Lower lobe of right lung (tissue), 2 donors: ENCODE results near the gene BARD1. TPM values are rescaled to one million over a fixed set of nuclear protein-coding genes. Genes with fewer than 3 reads are reported as not detected.

Experiments
- ATAC-seq, 2 donors: fragments of 200-7000 bp; cut with Tn5 transposase; one replicate each; pipeline ENCODE4 v1.9.1; 2020 to 2022; ENCODE audit warnings: mild to moderate bottlenecking in 2 of 2, moderate library complexity in 2 of 2
- DNase-seq: peaks from one replicate; pipeline ENCODE4 v3.0.0-alpha.2; 2020
- H3K27ac ChIP-seq: fragments of 200-600 bp; one replicate; pipeline ENCODE4 v1.8.0; 2022
- H3K27me3 ChIP-seq: fragments of 200-600 bp; one replicate; pipeline ENCODE4 v1.8.0; 2022; ENCODE audit warnings: low read depth
- H3K36me3 ChIP-seq: fragments of 200-600 bp; one replicate; pipeline ENCODE4 v1.8.0; 2022; ENCODE audit warnings: mild to moderate bottlenecking
- H3K4me1 ChIP-seq: fragments of 200-600 bp; one replicate; pipeline ENCODE4 v1.8.0; 2022
- H3K4me3 ChIP-seq: fragments of 200-600 bp; one replicate; pipeline ENCODE4 v1.8.0; 2022; ENCODE audit warnings: mild to moderate bottlenecking
- H3K9me3 ChIP-seq: fragments of 200-600 bp; one replicate; pipeline ENCODE4 v1.8.0; 2022
- intact Hi-C: fragments of 100-400 bp; cut with DNase I; formaldehyde crosslinking; loops from one replicate; pipeline ENCODE4 v1.11.0; 2022
- total RNA-seq: library from RNA; stranded (reverse); fragmentation: NEBNext Ultra II Directional; extraction: Animal tissue kit (Norgen Biotek cat#: 25700); gene quantifications from one replicate; pipeline ENCODE4 v1.2.1, GENCODE V29; 2021
- TF ChIP-seq, protein P1 (sequence below): fragments of 200-600 bp; IDR thresholded peaks from one replicate; pipeline ENCODE4 v1.8.0; 2022; ENCODE audit warnings: antibody characterized with exemption, mild to moderate bottlenecking
- donor health status: DM: no; HTN: yes; CAD: no; lungs with severe emphysema.

Gene BARD1
- total RNA-seq, 1 donor from 2014 or later, result 18.5 TPM

DNA sequence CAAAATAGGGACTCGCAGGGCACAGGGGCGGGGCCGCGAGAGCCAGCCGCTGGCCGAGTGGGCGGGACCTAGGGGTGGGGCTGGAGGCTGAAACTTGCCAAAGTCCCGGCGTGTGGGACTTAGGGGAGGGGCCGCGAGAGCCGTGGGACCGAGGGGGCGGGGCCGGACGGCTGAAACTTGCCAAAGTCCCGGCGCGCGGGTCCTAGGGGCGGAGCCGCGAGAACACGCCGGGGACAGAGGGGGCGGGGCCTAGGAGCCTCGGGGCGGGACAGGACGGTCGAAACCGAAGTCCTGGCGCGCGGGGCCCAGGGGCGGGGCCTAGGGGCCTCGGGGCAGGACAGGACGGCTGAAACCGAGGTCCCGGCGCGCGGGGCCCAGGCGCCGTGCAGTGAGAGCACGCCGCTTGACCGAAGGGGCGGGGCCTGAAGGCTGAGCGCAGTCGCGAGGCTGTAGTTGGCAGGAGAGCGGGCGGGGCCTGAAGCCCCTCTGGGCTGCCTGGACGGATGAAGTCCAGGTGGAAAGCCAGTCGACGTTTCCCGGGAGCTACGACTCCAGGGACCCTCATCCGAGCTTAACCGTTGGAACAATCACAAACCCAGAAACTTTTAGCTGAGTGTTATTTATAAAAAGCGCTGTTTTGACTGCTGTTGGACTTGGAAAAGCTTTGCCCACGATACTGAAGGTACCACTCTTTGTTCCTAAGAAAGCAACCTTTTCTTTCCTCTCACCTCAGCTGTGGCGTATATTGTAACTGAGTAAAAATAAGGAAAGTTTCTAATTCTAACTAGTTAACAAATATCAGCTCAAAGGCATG, 475 bp upstream of the BARD1 start:
- Histone ChIP-seq H3K9me3 (no peaks in the 10 kb centered on the region), H3K4me1 (peaks cover 22% of the 10 kb centered on the region), H3K4me3 (peak overlapping the region; percentile 94), H3K27me3 (no peaks in the 10 kb centered on the region), H3K36me3 (no peaks in the 10 kb centered on the region), H3K27ac (peak overlapping the region; percentile 90)
- intact Hi-C loops, result no loop called here
- ATAC-seq (peak; percentile 96 to 98), DNase-seq (peak; percentile 100)
- TF ChIP-seq, protein P1, sequence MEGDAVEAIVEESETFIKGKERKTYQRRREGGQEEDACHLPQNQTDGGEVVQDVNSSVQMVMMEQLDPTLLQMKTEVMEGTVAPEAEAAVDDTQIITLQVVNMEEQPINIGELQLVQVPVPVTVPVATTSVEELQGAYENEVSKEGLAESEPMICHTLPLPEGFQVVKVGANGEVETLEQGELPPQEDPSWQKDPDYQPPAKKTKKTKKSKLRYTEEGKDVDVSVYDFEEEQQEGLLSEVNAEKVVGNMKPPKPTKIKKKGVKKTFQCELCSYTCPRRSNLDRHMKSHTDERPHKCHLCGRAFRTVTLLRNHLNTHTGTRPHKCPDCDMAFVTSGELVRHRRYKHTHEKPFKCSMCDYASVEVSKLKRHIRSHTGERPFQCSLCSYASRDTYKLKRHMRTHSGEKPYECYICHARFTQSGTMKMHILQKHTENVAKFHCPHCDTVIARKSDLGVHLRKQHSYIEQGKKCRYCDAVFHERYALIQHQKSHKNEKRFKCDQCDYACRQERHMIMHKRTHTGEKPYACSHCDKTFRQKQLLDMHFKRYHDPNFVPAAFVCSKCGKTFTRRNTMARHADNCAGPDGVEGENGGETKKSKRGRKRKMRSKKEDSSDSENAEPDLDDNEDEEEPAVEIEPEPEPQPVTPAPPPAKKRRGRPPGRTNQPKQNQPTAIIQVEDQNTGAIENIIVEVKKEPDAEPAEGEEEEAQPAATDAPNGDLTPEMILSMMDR, result no peak

DNA sequence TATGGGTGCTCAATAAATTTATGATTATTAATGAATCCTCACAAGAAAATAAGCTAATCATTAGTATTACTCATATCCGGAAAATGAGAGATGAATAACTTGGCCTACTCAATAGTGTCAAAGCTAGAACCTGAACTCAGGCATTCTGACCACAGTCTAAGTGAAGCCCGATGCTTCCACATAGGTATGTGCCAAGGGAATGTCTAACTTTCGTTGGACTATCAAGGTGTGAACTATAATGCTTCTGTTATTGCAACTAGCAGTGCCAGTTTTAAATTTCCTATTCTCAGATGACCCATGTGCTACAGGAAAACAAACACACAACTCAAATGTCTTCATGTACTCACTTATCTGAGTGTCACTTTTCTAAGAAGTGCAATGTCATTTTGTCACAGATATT, 1.8 kb downstream of the BARD1 start:
- Histone ChIP-seq H3K27ac (peak overlapping the region; percentile 90), H3K27me3 (no peaks in the 10 kb centered on the region), H3K4me3 (peak overlapping the region; percentile 94), H3K36me3 (no peaks in the 10 kb centered on the region), H3K4me1 (peaks cover 23% of the 10 kb centered on the region), H3K9me3 (no peaks in the 10 kb centered on the region)
- no peak for DNase-seq
- TF ChIP-seq, protein P1, result no peak
- no peak for ATAC-seq
- intact Hi-C loops, result no loop called here

DNA sequence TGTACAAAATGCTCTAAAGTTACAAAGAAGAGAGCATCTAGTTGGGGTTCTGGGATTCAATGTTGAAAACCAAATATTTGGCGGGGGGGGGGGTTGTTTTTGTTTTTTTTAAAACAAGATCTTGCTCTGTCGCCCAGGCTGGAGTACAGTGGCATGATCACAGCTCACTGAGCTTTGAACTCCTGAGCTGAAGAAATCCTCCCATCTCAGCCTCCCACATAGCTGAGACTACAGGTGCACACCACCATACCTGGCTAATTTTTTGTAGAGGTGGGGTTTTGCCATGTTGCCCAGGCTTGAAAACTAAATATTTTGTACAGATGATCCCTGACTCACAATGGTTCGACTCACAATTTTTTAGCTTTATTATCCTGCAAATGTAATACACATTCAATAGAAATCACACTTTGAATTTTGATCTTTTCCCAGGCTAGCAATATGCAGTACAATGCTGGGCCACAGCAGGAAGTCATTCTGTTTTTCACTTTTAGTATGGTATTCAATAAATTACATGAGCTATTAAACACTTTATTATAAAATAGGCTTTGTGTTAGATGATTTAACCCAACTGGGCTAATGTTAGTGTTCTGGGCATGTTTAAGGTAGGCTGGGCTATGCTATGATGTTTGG, 7.6 kb downstream of the BARD1 start:
- TF ChIP-seq, protein P1, result no peak
- no peaks in the 10 kb centered on the region for H3K27me3 ChIP-seq
- no peak for ATAC-seq

DNA sequence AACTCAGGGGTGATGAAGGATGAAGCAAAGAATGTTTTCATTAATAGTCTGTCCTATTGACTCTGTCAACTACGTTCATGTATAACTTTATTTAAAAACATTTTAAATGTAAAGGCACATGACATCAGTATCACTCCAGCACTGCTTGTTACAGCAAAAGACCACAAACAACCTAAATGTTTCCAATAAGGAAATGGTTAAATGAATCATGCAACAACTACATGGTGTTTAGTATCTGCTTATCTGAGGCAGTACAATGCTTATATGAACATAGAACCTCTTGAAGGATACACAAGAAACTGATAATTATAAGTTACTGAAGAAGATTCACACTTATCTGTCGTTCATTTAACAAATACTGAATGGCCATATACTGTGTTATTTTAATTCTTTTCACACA, 8.4 kb downstream of the BARD1 start:
- Histone ChIP-seq H3K4me3 (no peak overlapping the region), H3K36me3 (no peaks in the 10 kb centered on the region), H3K27me3 (no peaks in the 10 kb centered on the region), H3K4me1 (peaks cover 15% of the 10 kb centered on the region), H3K27ac (no peak overlapping the region), H3K9me3 (no peaks in the 10 kb centered on the region)
- TF ChIP-seq, protein P1, result no peak
- no peak for ATAC-seq
- no peak for DNase-seq
- intact Hi-C loops, result no loop called here

More for the DNA sequence above, 7.6 kb downstream of the BARD1 start:
- H3K27ac ChIP-seq, result no peak overlapping the region
- no peaks in the 10 kb centered on the region for H3K36me3 ChIP-seq
- no peaks in the 10 kb centered on the region for H3K9me3 ChIP-seq
- no peak overlapping the region for H3K4me3 ChIP-seq
- peaks cover 19% of the 10 kb centered on the region for H3K4me1 ChIP-seq
- DNase-seq, result no peak
- intact Hi-C loops, result no loop called here

DNA sequence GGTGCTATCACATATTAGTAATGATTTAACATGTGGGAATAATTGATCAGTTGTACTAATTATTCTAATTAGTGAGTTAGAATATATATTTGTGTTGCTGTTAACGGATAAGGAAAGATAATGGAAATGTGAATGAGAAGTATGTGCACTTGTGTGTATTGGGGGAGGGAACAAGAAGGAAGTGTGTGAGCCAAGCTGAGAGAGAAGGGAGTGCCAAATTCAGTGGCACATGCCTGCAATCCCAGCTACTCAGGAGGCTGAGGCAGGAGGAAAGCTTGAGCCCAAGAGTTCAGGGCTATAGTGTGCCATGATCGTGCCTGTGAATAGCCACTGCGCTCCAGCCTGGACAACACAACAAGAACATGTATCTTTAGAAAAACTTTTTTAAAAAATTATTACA, 9.3 kb downstream of the BARD1 start:
- Histone ChIP-seq H3K36me3 (peaks cover 3% of the 10 kb centered on the region), H3K27me3 (no peaks in the 10 kb centered on the region), H3K4me1 (peaks cover 8% of the 10 kb centered on the region), H3K4me3 (no peak overlapping the region), H3K9me3 (no peaks in the 10 kb centered on the region), H3K27ac (no peak overlapping the region)
- no peak for DNase-seq
- peak; percentile 59 to 66 for ATAC-seq
- intact Hi-C loops, result no loop called here
- TF ChIP-seq, protein P1, result no peak
